ENCODE data around the gene GPLD1.

DNA sequence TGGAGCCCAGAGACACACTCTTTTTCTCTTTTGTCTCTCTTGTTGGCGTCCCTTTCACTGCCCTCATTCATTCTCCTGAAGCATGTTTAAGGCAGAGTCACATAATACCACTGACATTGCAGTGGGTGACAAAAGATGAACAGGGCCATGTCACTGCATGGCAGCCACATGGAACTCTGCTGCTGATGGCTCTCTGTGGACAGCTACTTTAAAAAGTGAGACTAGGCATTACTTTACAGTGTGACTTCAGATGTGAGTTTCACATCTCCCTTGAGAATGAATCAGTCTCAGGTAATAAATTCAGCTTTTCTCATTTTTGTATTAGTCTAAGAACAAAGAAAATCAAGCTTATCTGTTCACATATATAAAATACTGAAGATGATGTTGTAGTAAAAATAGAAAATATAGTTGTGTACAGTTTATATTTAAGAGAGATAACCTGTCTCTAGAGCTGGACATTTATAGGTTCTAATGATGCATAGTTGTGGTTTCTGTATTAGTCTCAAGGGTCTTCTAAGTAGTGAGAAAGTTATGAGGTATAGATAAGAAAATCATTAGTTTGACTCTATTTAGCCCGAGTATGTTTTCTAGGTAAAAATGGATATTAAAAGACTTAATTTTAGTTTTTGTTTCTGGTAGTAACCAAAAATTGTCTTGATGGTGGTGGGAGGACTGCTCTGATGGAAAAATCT lies 80.5 kb downstream of the GPLD1 start:
- TF ChIP-seq CTCF (IDR thresholded peaks at IDR 0.05) (no peak), POLR2AphosphoS5 (IDR thresholded peaks at IDR 0.05) (no peak), POLR2A (IDR thresholded peaks at IDR 0.05) (no peak)
